Progenitor cell of endocrine pancreas (in vitro differentiated cells): ENCODE data around the gene SMOC2. TPM values are rescaled to one million over a fixed set of nuclear protein-coding genes. Genes with fewer than 3 reads are reported as not detected.

Experiments used
- DNase-seq: peaks from one replicate; pipeline ENCODE4 v3.0.0; 2021; ENCODE audit warnings: low spot score; ENCODE audit not compliant: unreplicated experiment
- H3K27ac Mint-ChIP-seq: 2 replicates; pipeline ENCODE4 v1.8.0; 2021; ENCODE audit warnings: mild to moderate bottlenecking, moderate library complexity, mixed read lengths
- H3K27me3 Mint-ChIP-seq: 2 replicates; pipeline ENCODE4 v1.8.0; 2021; ENCODE audit warnings: mixed read lengths
- H3K36me3 Mint-ChIP-seq: 2 replicates; pipeline ENCODE4 v1.8.0; 2022; ENCODE audit warnings: mixed read lengths; ENCODE audit not compliant: insufficient read depth
- H3K4me1 Mint-ChIP-seq: 2 replicates; pipeline ENCODE4 v1.8.0; 2021; ENCODE audit warnings: low read depth, mixed read lengths
- H3K4me3 Mint-ChIP-seq: 2 replicates; pipeline ENCODE4 v1.8.0; 2021; ENCODE audit warnings: low read depth, mild to moderate bottlenecking, moderate library complexity, mixed read lengths
- H3K9me3 Mint-ChIP-seq: 2 replicates; pipeline ENCODE4 v1.8.0; 2021; ENCODE audit warnings: low read depth, mixed read lengths
- total RNA-seq: library from RNA; stranded (reverse); gene quantifications from 2 replicates; pipeline ENCODE4 v1.2.1, GENCODE V29; 2021
- TF ChIP-seq, protein P1 (sequence below): fragments of 200-600 bp; sonication (generic); IDR thresholded peaks from one replicate; pipeline ENCODE4 v1.5.0; 2021; ENCODE audit warnings: antibody characterized with exemption, mild to moderate bottlenecking; ENCODE audit not compliant: unreplicated experiment

Gene SMOC2
- total RNA-seq, 1 donor from 2014 or later: 5.9 TPM

GRCh38 chr6:168655462-168656152, 214.6 kb downstream of the SMOC2 start:
- Mint-ChIP-seq H3K9me3 (peaks cover 11% of the 10 kb centered on the region), H3K27me3 (no peaks in the 10 kb centered on the region), H3K36me3 (no peaks in the 10 kb centered on the region), H3K4me3 (no peak overlapping the region), H3K4me1 (peaks cover 10% of the 10 kb centered on the region), H3K27ac (no peak overlapping the region)
- no peak for DNase-seq
- TF ChIP-seq, protein P1, sequence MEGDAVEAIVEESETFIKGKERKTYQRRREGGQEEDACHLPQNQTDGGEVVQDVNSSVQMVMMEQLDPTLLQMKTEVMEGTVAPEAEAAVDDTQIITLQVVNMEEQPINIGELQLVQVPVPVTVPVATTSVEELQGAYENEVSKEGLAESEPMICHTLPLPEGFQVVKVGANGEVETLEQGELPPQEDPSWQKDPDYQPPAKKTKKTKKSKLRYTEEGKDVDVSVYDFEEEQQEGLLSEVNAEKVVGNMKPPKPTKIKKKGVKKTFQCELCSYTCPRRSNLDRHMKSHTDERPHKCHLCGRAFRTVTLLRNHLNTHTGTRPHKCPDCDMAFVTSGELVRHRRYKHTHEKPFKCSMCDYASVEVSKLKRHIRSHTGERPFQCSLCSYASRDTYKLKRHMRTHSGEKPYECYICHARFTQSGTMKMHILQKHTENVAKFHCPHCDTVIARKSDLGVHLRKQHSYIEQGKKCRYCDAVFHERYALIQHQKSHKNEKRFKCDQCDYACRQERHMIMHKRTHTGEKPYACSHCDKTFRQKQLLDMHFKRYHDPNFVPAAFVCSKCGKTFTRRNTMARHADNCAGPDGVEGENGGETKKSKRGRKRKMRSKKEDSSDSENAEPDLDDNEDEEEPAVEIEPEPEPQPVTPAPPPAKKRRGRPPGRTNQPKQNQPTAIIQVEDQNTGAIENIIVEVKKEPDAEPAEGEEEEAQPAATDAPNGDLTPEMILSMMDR: no peak

DNA sequence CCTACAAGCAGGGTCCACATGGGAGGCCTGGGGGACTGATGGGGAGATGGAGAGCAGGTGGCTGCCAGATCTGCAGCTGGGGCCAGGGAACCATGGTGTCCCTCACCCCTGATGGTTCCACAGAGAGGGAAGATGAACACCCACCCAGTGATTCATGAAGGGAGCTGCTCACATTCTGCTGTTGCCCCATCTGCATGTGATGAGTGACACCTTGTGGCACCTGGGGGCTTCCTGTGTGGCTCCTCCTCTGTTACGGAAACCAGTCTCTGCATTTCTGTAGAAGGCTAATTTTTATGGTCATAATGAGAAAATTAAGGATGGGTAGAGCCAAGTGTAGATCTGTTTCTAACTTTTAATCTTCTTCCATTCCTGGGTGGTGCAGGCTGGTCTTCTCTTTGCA, 217.1 kb downstream of the SMOC2 start:
- H3K27me3 Mint-ChIP-seq: peaks cover 3% of the 10 kb centered on the region
- no peak overlapping the region for H3K27ac Mint-ChIP-seq
- TF ChIP-seq, protein P1: no peak
- peaks cover 11% of the 10 kb centered on the region for H3K9me3 Mint-ChIP-seq
- no peaks in the 10 kb centered on the region for H3K36me3 Mint-ChIP-seq
- peaks cover 2% of the 10 kb centered on the region for H3K4me1 Mint-ChIP-seq
- no peak overlapping the region for H3K4me3 Mint-ChIP-seq
- no peak for DNase-seq

GRCh38 chr6:168660400-168660945, 219.5 kb downstream of the SMOC2 start:
- H3K4me3 Mint-ChIP-seq: no peak overlapping the region
- H3K9me3 Mint-ChIP-seq: peaks cover 11% of the 10 kb centered on the region
- TF ChIP-seq, protein P1: no peak
- no peak overlapping the region for H3K27ac Mint-ChIP-seq
- no peaks in the 10 kb centered on the region for H3K36me3 Mint-ChIP-seq
- H3K4me1 Mint-ChIP-seq: peaks cover 2% of the 10 kb centered on the region
- peaks cover 3% of the 10 kb centered on the region for H3K27me3 Mint-ChIP-seq
- DNase-seq: no peak

GRCh38 chr6:168662301-168662936, 221.4 kb downstream of the SMOC2 start:
- H3K4me3 Mint-ChIP-seq: no peak overlapping the region
- DNase-seq: no peak
- TF ChIP-seq, protein P1: no peak
- H3K27me3 Mint-ChIP-seq: peaks cover 3% of the 10 kb centered on the region
- H3K4me1 Mint-ChIP-seq: peaks cover 3% of the 10 kb centered on the region
- peaks cover 6% of the 10 kb centered on the region for H3K9me3 Mint-ChIP-seq
- H3K27ac Mint-ChIP-seq: no peak overlapping the region
- H3K36me3 Mint-ChIP-seq: no peaks in the 10 kb centered on the region

DNA sequence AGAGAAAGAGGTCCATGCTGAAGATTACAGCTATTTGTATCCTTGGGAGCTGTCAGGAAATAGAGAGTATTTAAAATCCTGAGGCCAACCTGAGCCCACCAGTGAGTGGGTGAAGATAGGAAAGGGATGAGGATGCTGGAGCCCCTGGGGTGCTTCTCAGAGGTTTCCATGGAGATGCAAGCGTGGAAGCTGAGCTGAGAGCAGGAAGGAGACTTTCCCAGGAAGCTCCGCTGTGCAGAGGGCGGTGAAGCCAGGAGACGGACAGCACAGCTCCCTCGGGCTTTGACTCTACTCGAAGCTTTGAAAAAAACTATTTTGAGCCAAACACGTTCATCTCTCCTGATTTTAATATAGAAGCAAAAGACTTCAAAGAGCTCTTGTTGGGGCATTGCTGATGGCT, 222.1 kb downstream of the SMOC2 start:
- H3K36me3 Mint-ChIP-seq: no peaks in the 10 kb centered on the region
- peaks cover 3% of the 10 kb centered on the region for H3K4me1 Mint-ChIP-seq
- H3K27ac Mint-ChIP-seq: no peak overlapping the region
- TF ChIP-seq, protein P1: no peak
- H3K4me3 Mint-ChIP-seq: no peak overlapping the region
- no peak for DNase-seq
- peaks cover 4% of the 10 kb centered on the region for H3K9me3 Mint-ChIP-seq
- peaks cover 3% of the 10 kb centered on the region for H3K27me3 Mint-ChIP-seq
